ENCODE measurements around the gene RGS10.
A peak's percentile ranks its signal among the peaks of the same experiment; 100 is the strongest.

RGS10 gene

DNA sequence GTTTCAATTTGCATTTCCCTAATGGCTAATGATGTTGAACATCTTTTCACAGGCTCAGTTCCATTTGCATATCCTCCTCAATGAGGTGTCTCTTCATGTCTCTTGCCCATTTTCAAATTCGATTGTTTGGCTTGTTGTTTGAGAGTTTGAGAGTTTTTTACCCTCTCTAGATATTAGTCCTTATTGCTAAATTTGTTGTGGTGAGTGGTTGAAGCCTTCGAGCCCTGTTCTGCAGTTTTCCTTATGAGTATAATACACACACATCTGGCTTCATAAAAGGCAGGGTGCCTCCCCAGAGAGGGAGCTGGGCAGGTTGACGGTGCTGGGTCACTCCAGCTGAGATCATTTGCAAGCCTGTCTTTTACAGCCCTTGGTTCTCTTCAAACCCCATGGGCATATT, 65.1 kb downstream of the RGS10 start:
- Histone ChIP-seq H3K9ac (ENCODE audit: low read length) (peak overlapping the region; percentile 46), H3K79me2 (ENCODE audit: insufficient read depth, low read length) (no peaks in the 10 kb centered on the region), H3K27me3 (ENCODE audit: low read length) (no peaks in the 10 kb centered on the region), H3K4me2 (ENCODE audit: low read depth, low read length, poor library complexity, severe bottlenecking) (peak overlapping the region; percentile 83), H3F3A (ENCODE audit: insufficient read depth) (peaks cover 7% of the 10 kb centered on the region), H2AFZ (ENCODE audit: low read depth, low read length, severe bottlenecking) (peak overlapping the region; percentile 61), H4K20me1 (ENCODE audit: low read depth, low read length) (no peaks in the 10 kb centered on the region), H3K36me3 (ENCODE audit: low read length) (no peaks in the 10 kb centered on the region), H3K9me3 (ENCODE audit: insufficient read depth, low read length) (no peaks in the 10 kb centered on the region), H3K27ac (ENCODE audit: low read depth, low read length) (peak overlapping the region; percentile 89), H3K4me3 (ENCODE audit: insufficient read depth, low read length, poor library complexity, severe bottlenecking) (peak overlapping the region; percentile 42), H3K9me2 (replicated peaks; ENCODE audit: insufficient read depth, low read length) (no peaks in the 10 kb centered on the region)
- TF ChIP-seq, protein P1, sequence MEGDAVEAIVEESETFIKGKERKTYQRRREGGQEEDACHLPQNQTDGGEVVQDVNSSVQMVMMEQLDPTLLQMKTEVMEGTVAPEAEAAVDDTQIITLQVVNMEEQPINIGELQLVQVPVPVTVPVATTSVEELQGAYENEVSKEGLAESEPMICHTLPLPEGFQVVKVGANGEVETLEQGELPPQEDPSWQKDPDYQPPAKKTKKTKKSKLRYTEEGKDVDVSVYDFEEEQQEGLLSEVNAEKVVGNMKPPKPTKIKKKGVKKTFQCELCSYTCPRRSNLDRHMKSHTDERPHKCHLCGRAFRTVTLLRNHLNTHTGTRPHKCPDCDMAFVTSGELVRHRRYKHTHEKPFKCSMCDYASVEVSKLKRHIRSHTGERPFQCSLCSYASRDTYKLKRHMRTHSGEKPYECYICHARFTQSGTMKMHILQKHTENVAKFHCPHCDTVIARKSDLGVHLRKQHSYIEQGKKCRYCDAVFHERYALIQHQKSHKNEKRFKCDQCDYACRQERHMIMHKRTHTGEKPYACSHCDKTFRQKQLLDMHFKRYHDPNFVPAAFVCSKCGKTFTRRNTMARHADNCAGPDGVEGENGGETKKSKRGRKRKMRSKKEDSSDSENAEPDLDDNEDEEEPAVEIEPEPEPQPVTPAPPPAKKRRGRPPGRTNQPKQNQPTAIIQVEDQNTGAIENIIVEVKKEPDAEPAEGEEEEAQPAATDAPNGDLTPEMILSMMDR (IDR thresholded peaks at IDR 0.05; ENCODE audit: insufficient read depth, low read length, poor library complexity, severe bottlenecking): no peak
- no peak for TF ChIP-seq EZH2phosphoT487 (conservative IDR thresholded peaks at IDR 0.05; ENCODE audit: low read length)

DNA sequence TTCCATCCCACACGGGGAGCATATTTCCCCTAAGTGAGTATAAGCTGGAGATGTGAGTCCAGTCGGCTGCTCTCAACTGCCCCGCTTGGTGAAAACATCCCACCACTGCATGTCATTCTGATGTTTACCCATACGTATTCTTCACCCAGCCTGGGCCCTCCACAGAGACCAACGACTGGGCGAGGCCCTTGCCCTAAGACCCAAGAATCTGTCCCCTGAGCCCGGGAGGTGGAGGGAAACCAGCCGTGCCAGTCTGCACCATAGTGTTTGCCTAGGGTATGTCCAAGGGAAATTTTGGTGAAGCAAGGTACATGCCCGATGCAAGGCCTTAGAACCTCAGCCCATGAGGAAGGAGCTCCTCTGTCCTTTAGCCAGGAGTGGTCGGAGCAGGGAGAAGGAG, 67.9 kb downstream of the RGS10 start:
- H3K27ac ChIP-seq (ENCODE audit: low read depth, low read length): no peak overlapping the region

DNA sequence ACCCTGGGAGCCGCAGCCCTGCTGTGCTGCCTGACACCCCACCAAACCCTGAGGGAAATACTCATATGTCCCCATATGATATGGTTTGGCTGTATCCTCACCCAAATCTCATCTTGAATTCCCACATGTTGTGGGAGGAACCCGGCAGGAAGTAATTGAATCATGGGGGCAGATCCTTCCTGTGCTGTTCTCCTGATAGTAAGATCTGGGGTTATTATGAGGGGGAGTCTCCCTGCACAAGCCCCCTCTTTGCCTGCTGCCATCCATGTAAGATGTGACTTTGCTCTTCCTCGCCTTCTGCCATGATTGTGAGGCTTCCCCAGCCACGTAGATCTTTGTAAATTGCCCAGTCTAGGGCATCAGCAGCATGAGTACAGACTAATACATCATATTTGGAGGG, 68.7 kb downstream of the RGS10 start:
- Histone ChIP-seq H3K9ac (ENCODE audit: low read length) (no peak overlapping the region), H3K36me3 (ENCODE audit: low read length) (no peaks in the 10 kb centered on the region), H3K9me2 (replicated peaks; ENCODE audit: insufficient read depth, low read length) (no peaks in the 10 kb centered on the region), H2AFZ (ENCODE audit: low read depth, low read length, severe bottlenecking) (no peak overlapping the region), H3K4me2 (ENCODE audit: low read depth, low read length, poor library complexity, severe bottlenecking) (no peak overlapping the region), H3K27me3 (ENCODE audit: low read length) (no peaks in the 10 kb centered on the region), H3K27ac (ENCODE audit: low read depth, low read length) (no peak overlapping the region), H3K9me3 (ENCODE audit: insufficient read depth, low read length) (no peaks in the 10 kb centered on the region), H3F3A (ENCODE audit: insufficient read depth) (peaks cover 7% of the 10 kb centered on the region), H3K79me2 (ENCODE audit: insufficient read depth, low read length) (no peaks in the 10 kb centered on the region), H3K4me3 (ENCODE audit: insufficient read depth, low read length, poor library complexity, severe bottlenecking) (no peak overlapping the region), H4K20me1 (ENCODE audit: low read depth, low read length) (no peaks in the 10 kb centered on the region)
- TF ChIP-seq, protein P1 (IDR thresholded peaks at IDR 0.05; ENCODE audit: insufficient read depth, low read length, poor library complexity, severe bottlenecking): no peak
- no peak for TF ChIP-seq EZH2phosphoT487 (conservative IDR thresholded peaks at IDR 0.05; ENCODE audit: low read length)

More for the DNA sequence above, 67.9 kb downstream of the RGS10 start:
- peaks cover 7% of the 10 kb centered on the region for H3F3A ChIP-seq (ENCODE audit: insufficient read depth)
- H4K20me1 ChIP-seq (ENCODE audit: low read depth, low read length): no peaks in the 10 kb centered on the region
- no peak overlapping the region for H3K4me2 ChIP-seq (ENCODE audit: low read depth, low read length, poor library complexity, severe bottlenecking)
- no peaks in the 10 kb centered on the region for H3K79me2 ChIP-seq (ENCODE audit: insufficient read depth, low read length)
- H3K27me3 ChIP-seq (ENCODE audit: low read length): no peaks in the 10 kb centered on the region
- H3K9me3 ChIP-seq (ENCODE audit: insufficient read depth, low read length): no peaks in the 10 kb centered on the region
- H3K4me3 ChIP-seq (ENCODE audit: insufficient read depth, low read length, poor library complexity, severe bottlenecking): no peak overlapping the region
- no peaks in the 10 kb centered on the region for H3K36me3 ChIP-seq (ENCODE audit: low read length)
- no peaks in the 10 kb centered on the region for H3K9me2 ChIP-seq (replicated peaks; ENCODE audit: insufficient read depth, low read length)
- no peak for TF ChIP-seq EZH2phosphoT487 (conservative IDR thresholded peaks at IDR 0.05; ENCODE audit: low read length)
- TF ChIP-seq, protein P1 (IDR thresholded peaks at IDR 0.05; ENCODE audit: insufficient read depth, low read length, poor library complexity, severe bottlenecking): no peak
- no peak overlapping the region for H2AFZ ChIP-seq (ENCODE audit: low read depth, low read length, severe bottlenecking)
- H3K9ac ChIP-seq (ENCODE audit: low read length): no peak overlapping the region
